Neuronal stem cell (in vitro differentiated cells): ENCODE results near the gene LURAP1L. TPM values are rescaled to one million over a fixed set of nuclear protein-coding genes. Genes with fewer than 3 reads are reported as not detected.
"Not testable (repeated sequence)": the region's sequence is repeated elsewhere in the genome, so short reads cannot be mapped to it uniquely, and the experiment has no call there.

Experiments
- DNase-seq: peaks from one replicate; pipeline ENCODE4 v3.0.0-alpha.2; 2013; ENCODE audit warnings: low spot score
- H2AFZ ChIP-seq: one replicate; pipeline ENCODE4 v1.6.1; 2013; ENCODE audit warnings: mild to moderate bottlenecking, low read length, inconsistent platforms
- H2AK5ac ChIP-seq: 2 replicates; pipeline ENCODE4 v1.6.1; 2013; ENCODE audit warnings: low read depth, mild to moderate bottlenecking, inconsistent platforms, low read length, moderate library complexity, mixed read lengths
- H2BK120ac ChIP-seq: 2 replicates; pipeline ENCODE4 v1.6.1; 2013; ENCODE audit warnings: low read depth, mild to moderate bottlenecking, inconsistent platforms, low read length, moderate library complexity, mixed read lengths
- H2BK12ac ChIP-seq: one replicate; pipeline ENCODE4 v1.6.1; 2013; ENCODE audit warnings: low read length, inconsistent platforms
- H2BK15ac ChIP-seq: 2 replicates; pipeline ENCODE4 v1.6.1; 2013; ENCODE audit warnings: mild to moderate bottlenecking, low read length, inconsistent platforms, mixed read lengths
- H2BK5ac ChIP-seq: one replicate; pipeline ENCODE4 v1.6.1; 2013; ENCODE audit warnings: inconsistent platforms, mild to moderate bottlenecking, low read length, moderate library complexity
- H3K14ac ChIP-seq: one replicate; pipeline ENCODE4 v1.6.1; 2013; ENCODE audit warnings: low read length, inconsistent platforms
- H3K18ac ChIP-seq: 2 replicates; pipeline ENCODE4 v1.6.1; 2013; ENCODE audit warnings: low read length, inconsistent platforms
- H3K23ac ChIP-seq: 2 replicates; pipeline ENCODE4 v1.6.1; 2013; ENCODE audit warnings: low read depth, mild to moderate bottlenecking, mixed read lengths, low read length, inconsistent platforms; ENCODE audit not compliant: poor library complexity
- H3K27ac ChIP-seq: replicated peaks from 3 replicates; pipeline ENCODE4 v1.5.1; 2013; ENCODE audit warnings: low read length, inconsistent platforms
- H3K27me3 ChIP-seq, 3 experiments: 2 replicates each; pipeline ENCODE4 v1.6.1; 2013; ENCODE audit warnings: low read length in 3 of 3, mild to moderate bottlenecking in 2 of 3, inconsistent platforms in 1 of 3, low read depth in 1 of 3, mixed read lengths in 1 of 3, moderate library complexity in 1 of 3; ENCODE audit not compliant: control insufficient read depth in 3 of 3, insufficient read depth in 3 of 3
- H3K36me3 ChIP-seq, 2 donors: replicated peaks in 1 of 2; 2 replicates each; pipeline ENCODE4 v1.6.1; 2013; ENCODE audit warnings: low read length in 2 of 2; ENCODE audit not compliant: control insufficient read depth in 2 of 2, insufficient read depth in 2 of 2
- H3K4ac ChIP-seq: 2 replicates; pipeline ENCODE4 v1.6.1; 2013; ENCODE audit warnings: inconsistent platforms, mild to moderate bottlenecking, low read length, moderate library complexity
- H3K4me1 ChIP-seq, 2 donors: 1 replicate in 1 of 2; 2 replicates in 1 of 2; pipeline ENCODE4 v1.6.1; 2013; ENCODE audit warnings: low read length in 2 of 2, low read depth in 1 of 2; ENCODE audit not compliant: control insufficient read depth in 2 of 2, insufficient read depth in 1 of 2
- H3K4me2 ChIP-seq: one replicate; pipeline ENCODE4 v1.6.1; 2013; ENCODE audit warnings: mild to moderate bottlenecking, low read length, inconsistent platforms; ENCODE audit not compliant: insufficient read depth, poor library complexity, severe bottlenecking
- H3K4me3 ChIP-seq, 2 donors: 2 replicates each; pipeline ENCODE4 v1.5.1; 2013; ENCODE audit warnings: low read length in 2 of 2, mild to moderate bottlenecking in 2 of 2, inconsistent platforms in 1 of 2, moderate library complexity in 1 of 2
- H3K79me1 ChIP-seq: one replicate; pipeline ENCODE4 v1.6.1; 2013; ENCODE audit warnings: low read depth, mild to moderate bottlenecking, inconsistent platforms, low read length, moderate library complexity
- H3K9ac ChIP-seq: one replicate; pipeline ENCODE4 v1.6.1; 2013; ENCODE audit warnings: mild to moderate bottlenecking, low read depth, low read length, inconsistent platforms; ENCODE audit not compliant: poor library complexity
- H3K9me3 ChIP-seq, 2 donors: replicated peaks in 1 of 2; 2 replicates each; pipeline versions ENCODE3 to v1.6.1; 2013; ENCODE audit warnings: low read length in 2 of 2, mild to moderate bottlenecking in 2 of 2, inconsistent platforms in 1 of 2, low read depth in 1 of 2, mixed read lengths in 1 of 2, moderate library complexity in 1 of 2; ENCODE audit not compliant: control insufficient read depth in 2 of 2, insufficient read depth in 1 of 2
- H4K8ac ChIP-seq: one replicate; pipeline ENCODE4 v1.6.1; 2013; ENCODE audit warnings: low read depth, mild to moderate bottlenecking, inconsistent platforms, low read length, moderate library complexity
- H4K91ac ChIP-seq: one replicate; pipeline ENCODE4 v1.6.1; 2013; ENCODE audit warnings: low read length, low read depth, mild to moderate bottlenecking, inconsistent platforms; ENCODE audit not compliant: poor library complexity
- WGBS, 2 donors: extraction: QIAGEN DNeasy Blood & Tissue Kit; methylation state at CpG; one replicate each; pipeline ENCODE4 v1.1.7; 2013; ENCODE audit warnings: missing lambda C conversion rate in 2 of 2, mixed read lengths in 1 of 2; ENCODE audit not compliant: insufficient read length in 2 of 2, insufficient replicate concordance in 1 of 2; ENCODE audit errors: extremely low coverage in 2 of 2; 5-methylcytosine and 5-hydroxymethylcytosine counted together
- small RNA-seq: library from polyadenylated mRNA; stranded (forward); fragments of <200 nt; extraction: miRNeasy Mini kit (QIAGEN cat#:217004); gene quantifications from one replicate; pipeline ENCODE3, GENCODE V24; 2013; ENCODE audit not compliant: insufficient read depth

Gene LURAP1L

DNA sequence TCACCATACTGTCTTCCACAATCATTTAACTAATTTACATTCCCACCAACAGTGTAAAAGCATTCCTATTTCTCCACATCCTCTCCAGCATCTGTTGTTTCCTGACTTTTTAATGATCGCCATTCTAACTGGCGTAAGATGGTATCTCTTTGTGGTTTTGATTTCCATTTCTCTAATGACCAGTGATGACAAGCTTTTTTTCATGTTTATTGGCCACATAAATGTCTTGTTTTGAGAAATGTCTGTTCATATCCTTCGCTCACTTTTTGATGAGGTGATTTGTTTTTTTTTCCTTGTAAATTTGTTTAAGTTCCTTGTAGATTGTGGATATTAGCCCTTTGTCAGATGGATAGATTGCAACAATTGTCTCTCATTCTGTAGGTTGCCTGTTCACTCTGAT, 90.6 kb downstream of the LURAP1L start:
- H3K27ac ChIP-seq, H2BK15ac ChIP-seq, H3K4me1 ChIP-seq, H3K4ac ChIP-seq, H3K9me3 ChIP-seq, H2BK120ac ChIP-seq, H2AK5ac ChIP-seq, H3K9ac ChIP-seq, H4K91ac ChIP-seq, H3K4me3 ChIP-seq, H3K79me1 ChIP-seq, H2BK12ac ChIP-seq, H3K36me3 ChIP-seq, H4K8ac ChIP-seq, H3K27me3 ChIP-seq, DNase-seq, H3K4me2 ChIP-seq, H3K14ac ChIP-seq, H3K18ac ChIP-seq, H3K23ac ChIP-seq, H2AFZ ChIP-seq, H2BK5ac ChIP-seq: not testable (repeated sequence)
- no CpG with 5 or more reads among the region's 3 CpGs for WGBS, 2 donors

Small RNA genes within 50 kb of the gene (small RNA-seq; reads per million reads assigned to genes)
- gene RN7SL849P = not detected
